Psoas muscle (tissue), 8 donors: ENCODE results near the gene THTPA. TPM values are rescaled to one million over a fixed set of nuclear protein-coding genes. Genes with fewer than 3 reads are reported as not detected.
A peak's percentile ranks its signal among the peaks of the same experiment; 100 is the strongest.
"Not testable (repeated sequence)": the region's sequence is repeated elsewhere in the genome, so short reads cannot be mapped to it uniquely, and the experiment has no call there.

Experiments used
- ATAC-seq, 4 donors: fragments of 200-7000 bp; cut with Tn5 transposase; one replicate each; pipeline ENCODE4 v1.9.1; 2020; ENCODE audit warnings: moderate library complexity in 3 of 4, mild to moderate bottlenecking in 2 of 4
- DNase-seq, 2 donors: peaks; one replicate each; pipeline ENCODE4 v3.0.0-alpha.2; 2020
- H3K27ac ChIP-seq: fragments of 200-600 bp; one replicate; pipeline ENCODE4 v1.8.0; 2022
- H3K27me3 ChIP-seq, 3 donors: fragments of 200-600 bp in 1 of 3; one replicate each; pipeline versions ENCODE4 v1.6.1 to v1.8.0; 2013 to 2022; ENCODE audit warnings: low read length in 2 of 3, mild to moderate bottlenecking in 2 of 3, moderate library complexity in 1 of 3; ENCODE audit not compliant: insufficient read depth in 3 of 3
- H3K36me3 ChIP-seq, 2 donors: fragments of 200-600 bp in 1 of 2; one replicate each; pipeline versions ENCODE4 v1.6.1 to v1.8.0; 2013 to 2022; ENCODE audit warnings: low read depth in 1 of 2, mild to moderate bottlenecking in 1 of 2, moderate library complexity in 1 of 2; ENCODE audit not compliant: insufficient read depth in 1 of 2
- H3K4me1 ChIP-seq: fragments of 200-600 bp; one replicate; pipeline ENCODE4 v1.8.0; 2022
- H3K4me3 ChIP-seq: fragments of 200-600 bp; one replicate; pipeline ENCODE4 v1.8.0; 2022; ENCODE audit warnings: mild to moderate bottlenecking
- H3K9me3 ChIP-seq: fragments of 200-600 bp; one replicate; pipeline ENCODE4 v1.8.0; 2022
- WGBS, 3 donors: extraction: QIAGEN DNeasy Blood & Tissue Kit; methylation state at CpG; one replicate each; pipeline versions ENCODE4 v1.1.6 to v1.1.7; 2013; 5-methylcytosine and 5-hydroxymethylcytosine counted together
- intact Hi-C, 2 donors: fragments of 100-400 bp; cut with DNase I; formaldehyde crosslinking; loops; one replicate each; pipeline versions ENCODE4 v1.11.0 to v1.14.2; 2022
- polyA plus RNA-seq, 3 donors: library from polyadenylated mRNA; stranded (reverse); fragments of 200-250 nt; gene quantifications; one replicate each; pipeline ENCODE4 v1.2.3, GENCODE V29; 2013
- total RNA-seq, 4 donors: library from RNA; stranded (reverse); fragmentation: NEBNext Ultra II Directional in 2 of 4; extraction: Animal tissue kit (Norgen Biotek cat#: 25700) in 2 of 4; gene quantifications; one replicate each; pipeline versions ENCODE4 v1.2.1 to v1.2.4, GENCODE V29; 2021 to 2023
- TF ChIP-seq, protein P1 (sequence below): fragments of 200-600 bp; IDR thresholded peaks from one replicate; pipeline ENCODE4 v1.8.0; 2022; ENCODE audit warnings: antibody characterized with exemption
- donor health status: healthy with polysubstance abuse.
- donor health status: DM: no; HTN: no; CAD: no; lungs with moderate emphysema.
- donor health status: Bipolar disorder and iron deficiency.
- donor health status: healthy.
- donor health status: DM: yes; HTN: yes; CAD: no.
- donor health status: DM: no; HTN: no; CAD: no.
- donor health status: DM: no; HTN: no; CAD: no.
- donor health status: DM: yes; HTN: yes; CAD: no.

THTPA gene
- total and polyA plus RNA-seq, 7 donors: 18.5 to 53.5 (median 26.0) TPM

DNA sequence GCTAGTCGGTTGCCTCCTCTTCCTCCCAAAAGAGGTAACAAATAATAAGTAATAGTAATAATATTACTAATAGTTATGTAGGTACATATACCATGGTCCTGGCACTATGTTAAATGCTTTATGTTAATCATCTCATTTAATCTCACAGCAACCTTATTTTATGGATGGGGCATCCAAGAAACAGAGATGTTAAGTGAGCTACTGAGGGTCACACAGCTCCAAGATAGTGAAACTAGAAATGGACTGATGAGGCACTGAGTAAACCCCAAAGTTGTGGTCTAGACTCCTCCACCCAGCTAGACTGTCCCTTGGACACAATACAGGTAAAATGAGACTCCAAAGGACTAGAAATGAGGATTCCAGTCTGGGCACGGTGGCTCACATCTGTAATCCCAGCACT is 19.6 kb upstream of the THTPA start:
- Histone ChIP-seq H3K27ac (no peak overlapping the region), H3K27me3 (no peaks in the 10 kb centered on the region), H3K9me3 (no peaks in the 10 kb centered on the region), H3K4me3 (no peak overlapping the region), H3K4me1 (no peaks in the 10 kb centered on the region), H3K36me3 (no peaks in the 10 kb centered on the region)
- ATAC-seq (no peak), DNase-seq (no peak)
- TF ChIP-seq, protein P1, sequence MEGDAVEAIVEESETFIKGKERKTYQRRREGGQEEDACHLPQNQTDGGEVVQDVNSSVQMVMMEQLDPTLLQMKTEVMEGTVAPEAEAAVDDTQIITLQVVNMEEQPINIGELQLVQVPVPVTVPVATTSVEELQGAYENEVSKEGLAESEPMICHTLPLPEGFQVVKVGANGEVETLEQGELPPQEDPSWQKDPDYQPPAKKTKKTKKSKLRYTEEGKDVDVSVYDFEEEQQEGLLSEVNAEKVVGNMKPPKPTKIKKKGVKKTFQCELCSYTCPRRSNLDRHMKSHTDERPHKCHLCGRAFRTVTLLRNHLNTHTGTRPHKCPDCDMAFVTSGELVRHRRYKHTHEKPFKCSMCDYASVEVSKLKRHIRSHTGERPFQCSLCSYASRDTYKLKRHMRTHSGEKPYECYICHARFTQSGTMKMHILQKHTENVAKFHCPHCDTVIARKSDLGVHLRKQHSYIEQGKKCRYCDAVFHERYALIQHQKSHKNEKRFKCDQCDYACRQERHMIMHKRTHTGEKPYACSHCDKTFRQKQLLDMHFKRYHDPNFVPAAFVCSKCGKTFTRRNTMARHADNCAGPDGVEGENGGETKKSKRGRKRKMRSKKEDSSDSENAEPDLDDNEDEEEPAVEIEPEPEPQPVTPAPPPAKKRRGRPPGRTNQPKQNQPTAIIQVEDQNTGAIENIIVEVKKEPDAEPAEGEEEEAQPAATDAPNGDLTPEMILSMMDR: no peak
- WGBS, 3 donors: 83 to 86% (median 85%) methylated on average over 2 of the region's 2 CpGs
- intact Hi-C loops: loop anchor here in 1 of 2 donors (5.0 kb wide), 1 partner anchor 49 kb away; no protein-coding TSS in a partner anchor

DNA sequence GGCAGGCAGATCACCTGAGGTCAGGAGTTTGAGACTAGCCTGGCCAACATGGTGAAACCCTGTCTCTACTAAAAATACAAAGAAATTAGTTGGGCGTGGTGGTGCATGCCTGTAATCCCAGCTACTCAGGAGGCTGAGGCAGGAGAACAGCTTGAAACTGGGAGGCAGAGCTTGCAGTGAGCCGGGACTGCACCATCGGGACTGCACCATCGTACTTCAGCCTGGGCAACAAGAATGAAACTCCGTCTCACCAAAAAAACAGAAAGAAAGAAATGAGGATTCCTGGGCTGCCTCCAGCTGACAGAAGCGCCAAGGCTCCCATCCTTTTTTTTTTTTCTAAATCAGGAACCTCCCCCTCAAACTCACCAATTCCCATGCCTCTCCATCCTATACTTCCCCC is 19.2 kb upstream of the THTPA start:
- WGBS, 3 donors: 72 to 81% (median 75%) methylated on average over 6 of the region's 6 CpGs
- not testable (repeated sequence) for H3K27ac ChIP-seq, H3K4me3 ChIP-seq, H3K4me1 ChIP-seq, H3K9me3 ChIP-seq, H3K36me3 ChIP-seq, H3K27me3 ChIP-seq, ATAC-seq, DNase-seq
- intact Hi-C loops: loop anchor here in 1 of 2 donors (5.0 kb wide), 1 partner anchor 50 kb away; no protein-coding TSS in a partner anchor

DNA sequence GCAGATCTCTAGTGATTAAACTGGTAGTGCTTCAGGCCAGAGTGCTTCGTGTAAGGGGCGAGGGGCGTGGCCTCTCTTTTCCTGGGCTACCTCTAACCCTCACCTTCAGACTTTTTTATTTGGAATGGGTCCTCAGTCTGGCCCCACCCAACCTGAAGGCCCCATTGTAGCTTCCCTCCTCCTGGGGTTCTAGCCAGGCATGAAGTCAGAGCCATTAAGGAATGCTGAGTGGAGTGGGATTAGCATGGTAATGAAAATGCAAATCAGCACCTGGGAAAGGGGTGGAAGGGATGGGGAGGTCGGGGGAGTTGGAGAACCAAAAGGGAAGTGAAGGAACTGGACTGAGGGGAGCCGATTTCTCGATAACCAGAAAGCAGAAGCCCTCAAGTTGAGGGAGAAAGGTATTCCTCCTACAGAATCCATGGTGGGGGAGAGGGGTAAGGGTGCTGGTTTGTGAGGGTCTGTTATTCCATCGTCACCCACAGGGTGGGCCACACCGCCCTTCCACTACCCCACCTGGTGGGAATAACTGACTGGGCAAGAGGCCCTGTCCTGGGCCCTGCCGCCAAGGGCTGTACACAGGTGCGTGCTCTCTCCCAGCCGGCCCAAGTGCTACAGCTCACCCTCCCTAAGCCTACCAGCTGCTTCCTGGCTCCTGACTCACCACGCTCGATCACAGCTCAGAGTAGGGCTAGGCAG is 18.6 kb upstream of the THTPA start:
- ATAC-seq: peak in 1 of 4 donors; percentile 26
- no peak overlapping the region for H3K27ac ChIP-seq
- H3K4me3 ChIP-seq: no peak overlapping the region
- intact Hi-C loops: loop anchor here in 1 of 2 donors (5.0 kb wide), 1 partner anchor 50 kb away; no protein-coding TSS in a partner anchor
- WGBS, 3 donors: 47 to 60% (median 54%) methylated on average over 13 of the region's 13 CpGs
- H3K4me1 ChIP-seq: no peaks in the 10 kb centered on the region
- no peak for DNase-seq
- H3K9me3 ChIP-seq: no peaks in the 10 kb centered on the region
- H3K27me3 ChIP-seq: no peaks in the 10 kb centered on the region
- no peaks in the 10 kb centered on the region for H3K36me3 ChIP-seq
- TF ChIP-seq, protein P1: no peak

DNA sequence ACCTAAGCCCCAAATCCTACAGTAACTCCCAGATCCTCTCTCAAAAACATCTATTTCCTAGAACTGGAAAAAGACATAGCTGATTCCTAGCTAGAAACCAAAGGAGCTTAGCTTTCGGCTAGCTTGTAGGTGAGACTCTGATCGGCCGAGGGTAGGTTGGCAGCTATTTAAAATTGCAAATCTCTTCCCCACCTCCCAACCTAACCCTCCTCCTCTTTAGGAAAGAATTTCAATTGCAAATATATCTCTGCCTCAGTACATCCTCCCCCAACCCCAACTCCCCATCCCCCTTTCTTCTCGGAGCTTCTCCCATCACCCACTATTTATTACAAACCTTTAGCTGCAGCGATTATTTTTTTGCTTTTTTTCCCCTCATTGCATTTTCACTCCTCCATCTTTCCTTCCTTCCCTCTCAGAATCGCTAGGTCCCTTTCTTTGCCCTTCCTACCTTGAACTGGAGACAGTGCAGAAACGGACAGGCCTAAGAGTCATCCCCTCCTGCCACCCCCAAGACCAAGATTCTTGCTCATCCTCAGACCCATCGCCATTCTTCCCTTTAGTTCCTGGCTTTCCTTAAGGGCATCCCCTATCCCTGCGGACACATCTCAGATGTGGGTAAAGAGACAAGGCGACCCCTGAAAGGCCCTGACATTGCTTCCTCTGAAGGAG is 17.9 kb upstream of the THTPA start:
- H3K9me3 ChIP-seq: no peaks in the 10 kb centered on the region
- intact Hi-C loops: loop anchor here in 1 of 2 donors (5.0 kb wide), 1 partner anchor 51 kb away; no protein-coding TSS in a partner anchor
- H3K36me3 ChIP-seq: no peaks in the 10 kb centered on the region
- DNase-seq: no peak
- 58 to 63% (median 59%) methylated on average over 10 of the region's 10 CpGs for WGBS, 3 donors
- TF ChIP-seq, protein P1: no peak
- no peaks in the 10 kb centered on the region for H3K27me3 ChIP-seq
- ATAC-seq: no peak
- no peak overlapping the region for H3K4me3 ChIP-seq
- no peaks in the 10 kb centered on the region for H3K4me1 ChIP-seq
- no peak overlapping the region for H3K27ac ChIP-seq

DNA sequence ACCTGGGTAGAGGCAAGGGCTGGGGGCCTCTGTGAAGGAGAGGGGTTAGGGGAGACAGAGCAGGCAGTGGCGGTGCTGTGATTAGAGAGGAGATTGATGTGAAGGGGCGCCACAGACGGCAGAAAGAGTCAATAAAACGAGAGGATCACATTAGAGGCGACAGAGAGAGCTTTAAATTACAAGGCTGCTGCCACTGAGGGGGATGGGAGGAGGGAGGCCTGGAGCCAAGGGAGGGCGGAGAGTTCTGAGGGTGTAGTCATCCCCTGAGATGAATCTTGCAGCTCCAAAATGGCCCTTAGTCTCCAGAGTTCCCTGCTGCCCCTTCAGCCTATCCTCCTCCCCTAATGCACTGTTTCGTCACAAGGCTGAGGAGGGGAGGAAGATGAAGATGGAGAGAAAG is 17.3 kb upstream of the THTPA start:
- Histone ChIP-seq H3K36me3 (no peaks in the 10 kb centered on the region), H3K27ac (no peak overlapping the region), H3K4me1 (no peaks in the 10 kb centered on the region), H3K4me3 (no peak overlapping the region), H3K27me3 (no peaks in the 10 kb centered on the region), H3K9me3 (no peaks in the 10 kb centered on the region)
- TF ChIP-seq, protein P1: no peak
- intact Hi-C loops: loop anchor here in 1 of 2 donors (5.0 kb wide), 1 partner anchor 51 kb away; no protein-coding TSS in a partner anchor
- DNase-seq: no peak
- ATAC-seq: no peak
- WGBS, 3 donors: 36 to 47% (median 44%) methylated on average over 7 of the region's 7 CpGs
